Esophagus muscularis mucosa (tissue), 4 donors: ENCODE data around the gene OR10AD1.

ENCODE experiments used
- EP300 ChIP-seq: sonication (generic); formaldehyde crosslinking; IDR thresholded peaks from one replicate; pipeline ENCODE4 v1.6.1; 2017; ENCODE audit warnings: antibody characterized with exemption
- POLR2A ChIP-seq: fragments of 450-650 bp; IDR thresholded peaks from one replicate; pipeline ENCODE4 v1.6.1; 2017; ENCODE audit warnings: antibody characterized with exemption, moderate library complexity, mild to moderate bottlenecking, low read depth
- TF ChIP-seq, protein P1 (sequence below), 3 experiments: fragments of 200-600 bp in 2 of 3; fragments of 450-650 bp in 1 of 3; sonication (generic) in 2 of 3; IDR thresholded peaks; one replicate each; pipeline ENCODE4 v1.5.1; 2017 to 2019; ENCODE audit warnings: antibody characterized with exemption in 3 of 3, mild to moderate bottlenecking in 2 of 3, moderate library complexity in 1 of 3

DNA sequence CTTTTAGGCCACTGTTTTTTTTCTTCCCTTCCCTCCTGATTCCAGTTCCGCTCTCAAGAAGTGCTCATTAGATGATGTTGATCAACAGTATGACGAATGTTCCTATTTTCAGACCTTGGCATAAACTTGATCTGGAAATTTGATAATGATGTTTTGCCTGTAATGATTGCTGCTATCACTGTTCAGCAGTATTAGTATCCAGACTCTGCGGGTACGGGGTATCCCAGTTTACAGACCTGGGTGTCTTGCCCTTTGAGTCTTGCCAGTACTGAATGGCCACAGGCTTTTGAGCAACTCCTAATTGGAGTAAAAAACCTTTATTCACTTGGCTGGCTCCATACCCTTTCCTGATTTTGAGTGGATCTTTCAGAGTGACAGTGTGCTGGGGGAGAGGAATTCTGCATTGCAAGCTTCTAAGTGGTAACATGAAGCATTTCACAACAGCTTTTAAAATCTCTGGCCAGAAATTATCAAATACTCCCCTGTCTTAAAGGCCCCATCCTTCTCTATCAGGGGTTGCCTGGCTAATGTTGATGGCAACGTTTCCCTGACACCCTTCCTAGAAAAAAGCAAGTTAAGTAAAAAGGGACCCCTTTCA, 39.8 kb downstream of the OR10AD1 start:
- no peak for TF ChIP-seq EP300
- TF ChIP-seq POLR2A, result no peak
- TF ChIP-seq, protein P1, sequence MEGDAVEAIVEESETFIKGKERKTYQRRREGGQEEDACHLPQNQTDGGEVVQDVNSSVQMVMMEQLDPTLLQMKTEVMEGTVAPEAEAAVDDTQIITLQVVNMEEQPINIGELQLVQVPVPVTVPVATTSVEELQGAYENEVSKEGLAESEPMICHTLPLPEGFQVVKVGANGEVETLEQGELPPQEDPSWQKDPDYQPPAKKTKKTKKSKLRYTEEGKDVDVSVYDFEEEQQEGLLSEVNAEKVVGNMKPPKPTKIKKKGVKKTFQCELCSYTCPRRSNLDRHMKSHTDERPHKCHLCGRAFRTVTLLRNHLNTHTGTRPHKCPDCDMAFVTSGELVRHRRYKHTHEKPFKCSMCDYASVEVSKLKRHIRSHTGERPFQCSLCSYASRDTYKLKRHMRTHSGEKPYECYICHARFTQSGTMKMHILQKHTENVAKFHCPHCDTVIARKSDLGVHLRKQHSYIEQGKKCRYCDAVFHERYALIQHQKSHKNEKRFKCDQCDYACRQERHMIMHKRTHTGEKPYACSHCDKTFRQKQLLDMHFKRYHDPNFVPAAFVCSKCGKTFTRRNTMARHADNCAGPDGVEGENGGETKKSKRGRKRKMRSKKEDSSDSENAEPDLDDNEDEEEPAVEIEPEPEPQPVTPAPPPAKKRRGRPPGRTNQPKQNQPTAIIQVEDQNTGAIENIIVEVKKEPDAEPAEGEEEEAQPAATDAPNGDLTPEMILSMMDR (IDR thresholded peaks at IDR 0.05), result no peak
